IMR-90 (cell line): Measurements from ENCODE around the gene SOX8. TPM values are rescaled to one million over a fixed set of nuclear protein-coding genes. Genes with fewer than 3 reads are reported as not detected.
"Not testable (repeated sequence)": the region's sequence is repeated elsewhere in the genome, so short reads cannot be mapped to it uniquely, and the experiment has no call there.

Experiments used
- ATAC-seq: fragments of 200-7000 bp; cut with Tn5 transposase; 2 replicates; pipeline ENCODE4 v1.9.1; 2020; ENCODE audit warnings: low read depth, mild to moderate bottlenecking, moderate library complexity
- BruUV-seq: library from RNA; stranded (reverse); fragments of 400-500 nt; replicated peaks from 2 replicates; lab custom pipeline; 2021; lab: Mats Ljungman, UMichigan
- CTCF ChIA-PET: fragments of 300-600 bp; formaldehyde crosslinking; extraction: SDS; loops from one replicate; lab custom pipeline; 2021; ENCODE audit warnings: antibody characterized with exemption; lab: Yijun Ruan, JAX
- POLR2A ChIA-PET: fragments of 300-600 bp; sonication (Branson Sonifier 250); formaldehyde crosslinking; loops from one replicate; lab custom pipeline; 2022; ENCODE audit warnings: antibody characterized with exemption; ENCODE audit not compliant: unreplicated experiment; lab: Charles Lee
- DNase-seq: peaks from one replicate; pipeline ENCODE4 v3.0.0; 2013
- H2AFZ ChIP-seq: replicated peaks from 2 replicates; pipeline ENCODE3; 2013; ENCODE audit warnings: low read length, mild to moderate bottlenecking; ENCODE audit not compliant: poor library complexity
- H2AK5ac ChIP-seq: 2 replicates; pipeline ENCODE4 v1.6.1; 2013; ENCODE audit warnings: low read depth, low read length, inconsistent platforms
- H2AK9ac ChIP-seq: replicated peaks from 2 replicates; pipeline ENCODE3; 2013; ENCODE audit warnings: mild to moderate bottlenecking, low read depth, low read length, moderate library complexity; ENCODE audit not compliant: poor library complexity
- H2BK120ac ChIP-seq: 2 replicates; pipeline ENCODE4 v1.6.1; 2013; ENCODE audit warnings: low read depth, low read length, inconsistent platforms
- H2BK15ac ChIP-seq: 3 replicates; pipeline ENCODE4 v1.6.1; 2013; ENCODE audit warnings: low read depth, low read length, inconsistent platforms
- H2BK20ac ChIP-seq: 2 replicates; pipeline ENCODE4 v1.6.1; 2013; ENCODE audit warnings: low read depth, mild to moderate bottlenecking, inconsistent platforms, low read length, moderate library complexity
- H2BK5ac ChIP-seq: 2 replicates; pipeline ENCODE4 v1.6.1; 2013; ENCODE audit warnings: mild to moderate bottlenecking, low read depth, low read length, inconsistent platforms; ENCODE audit not compliant: poor library complexity, severe bottlenecking
- H3K14ac ChIP-seq: replicated peaks from 2 replicates; pipeline ENCODE4 v1.6.1; 2013; ENCODE audit warnings: low read depth, low read length, inconsistent platforms
- H3K18ac ChIP-seq: 2 replicates; pipeline ENCODE4 v1.6.1; 2013; ENCODE audit warnings: low read depth, low read length, control low read depth
- H3K23ac ChIP-seq: 2 replicates; pipeline ENCODE4 v1.6.1; 2013; ENCODE audit warnings: low read depth, low read length, inconsistent platforms
- H3K27ac ChIP-seq: 2 replicates; pipeline ENCODE4 v1.5.1; 2013; ENCODE audit warnings: mild to moderate bottlenecking, control low read depth, low read length; ENCODE audit not compliant: insufficient read depth
- H3K27me3 ChIP-seq: 2 replicates; pipeline ENCODE4 v1.6.1; 2013; ENCODE audit warnings: low read length; ENCODE audit not compliant: control insufficient read depth, insufficient read depth
- H3K36me3 ChIP-seq: 2 replicates; pipeline ENCODE4 v1.6.1; 2013; ENCODE audit warnings: low read length, mixed read lengths; ENCODE audit not compliant: control insufficient read depth, insufficient read depth
- H3K4ac ChIP-seq: 2 replicates; pipeline ENCODE4 v1.6.1; 2013; ENCODE audit warnings: low read depth, low read length, inconsistent platforms
- H3K4me1 ChIP-seq: 2 replicates; pipeline ENCODE4 v1.6.1; 2013; ENCODE audit warnings: low read length, mixed read lengths; ENCODE audit not compliant: control insufficient read depth, insufficient read depth
- H3K4me2 ChIP-seq: 2 replicates; pipeline ENCODE4 v1.6.1; 2013; ENCODE audit warnings: low read depth, mild to moderate bottlenecking, control low read depth, low read length, moderate library complexity
- H3K4me3 ChIP-seq: 2 replicates; pipeline ENCODE4 v1.5.1; 2013; ENCODE audit warnings: low read depth, mild to moderate bottlenecking, control low read depth, low read length, moderate library complexity; ENCODE audit not compliant: insufficient read depth
- H3K56ac ChIP-seq: 2 replicates; pipeline ENCODE4 v1.6.1; 2013; ENCODE audit warnings: low read length, inconsistent platforms; ENCODE audit not compliant: insufficient read depth; ENCODE audit errors: extremely low read depth
- H3K79me1 ChIP-seq, 2 experiments: 2 replicates each; pipeline ENCODE4 v1.6.1; 2013; ENCODE audit warnings: low read length in 2 of 2, inconsistent platforms in 1 of 2, low read depth in 1 of 2
- H3K9ac ChIP-seq: 2 replicates; pipeline ENCODE4 v1.6.1; 2013; ENCODE audit warnings: low read depth, low read length, control low read depth
- H3K9me1 ChIP-seq: 2 replicates; pipeline ENCODE4 v1.6.1; 2013; ENCODE audit warnings: low read length, inconsistent platforms; ENCODE audit not compliant: insufficient read depth
- H3K9me3 ChIP-seq: 2 replicates; pipeline ENCODE4 v1.6.1; 2013; ENCODE audit warnings: low read length; ENCODE audit not compliant: control insufficient read depth, insufficient read depth
- H4K20me1 ChIP-seq: 2 replicates; pipeline ENCODE4 v1.6.1; 2013; ENCODE audit warnings: low read length, inconsistent platforms; ENCODE audit not compliant: insufficient read depth
- H4K5ac ChIP-seq: 2 replicates; pipeline ENCODE4 v1.6.1; 2013; ENCODE audit warnings: mild to moderate bottlenecking, low read depth, low read length, control low read depth
- H4K8ac ChIP-seq, 2 experiments: 2 replicates each; pipeline ENCODE4 v1.6.1; 2013; ENCODE audit warnings: low read depth in 2 of 2, low read length in 2 of 2, control low read depth in 1 of 2, inconsistent platforms in 1 of 2
- H4K91ac ChIP-seq: 2 replicates; pipeline ENCODE4 v1.6.1; 2013; ENCODE audit warnings: low read depth, low read length, inconsistent platforms; ENCODE audit not compliant: insufficient read depth
- WGBS, 2 experiments: methylation state at CpG; one replicate each; pipeline versions ENCODE4 v1.1.5 to v1.1.7; 2013; ENCODE audit warnings: missing lambda C conversion rate in 2 of 2; ENCODE audit not compliant: insufficient read length in 1 of 2; ENCODE audit errors: extremely low coverage in 2 of 2; 5-methylcytosine and 5-hydroxymethylcytosine counted together
- dilution Hi-C: fragments of 300-500 bp; cut with HindIII; formaldehyde crosslinking; loops from one replicate; pipeline ENCODE4 v1.14.3; 2018; ENCODE audit warnings: low sequenced_read_pairs; ENCODE audit not compliant: unreplicated experiment
- in situ Hi-C: fragments of 300-500 bp; cut with MboI; formaldehyde crosslinking; loops from 3 replicates; pipeline ENCODE4 v1.14.3; 2019; ENCODE audit warnings: low sequenced_read_pairs, inconsistent platforms, mixed read lengths
- intact Hi-C: fragments of 100-400 bp; cut with micrococcal nuclease; formaldehyde crosslinking; loops from 2 replicates; pipeline ENCODE4 v1.10.0; 2022
- polyA plus RNA-seq, 3 experiments: library from polyadenylated mRNA; depleted of rRNA; stranded (reverse); fragments of >200 nt; gene quantifications; 2 replicates each; pipeline ENCODE4 v1.2.3, GENCODE V29; 2012; ENCODE audit warnings: low replicate concordance in 1 of 3
- total RNA-seq: library from RNA; depleted of rRNA; stranded (reverse); fragments of >200 nt; gene quantifications from 2 replicates; pipeline ENCODE4 v1.2.3, GENCODE V29; 2012

The SOX8 gene
- total and polyA plus RNA-seq, 2 of the 4 experiments (the other 2 are of a cell fraction): under 0.01 to 0.26 TPM

DNA sequence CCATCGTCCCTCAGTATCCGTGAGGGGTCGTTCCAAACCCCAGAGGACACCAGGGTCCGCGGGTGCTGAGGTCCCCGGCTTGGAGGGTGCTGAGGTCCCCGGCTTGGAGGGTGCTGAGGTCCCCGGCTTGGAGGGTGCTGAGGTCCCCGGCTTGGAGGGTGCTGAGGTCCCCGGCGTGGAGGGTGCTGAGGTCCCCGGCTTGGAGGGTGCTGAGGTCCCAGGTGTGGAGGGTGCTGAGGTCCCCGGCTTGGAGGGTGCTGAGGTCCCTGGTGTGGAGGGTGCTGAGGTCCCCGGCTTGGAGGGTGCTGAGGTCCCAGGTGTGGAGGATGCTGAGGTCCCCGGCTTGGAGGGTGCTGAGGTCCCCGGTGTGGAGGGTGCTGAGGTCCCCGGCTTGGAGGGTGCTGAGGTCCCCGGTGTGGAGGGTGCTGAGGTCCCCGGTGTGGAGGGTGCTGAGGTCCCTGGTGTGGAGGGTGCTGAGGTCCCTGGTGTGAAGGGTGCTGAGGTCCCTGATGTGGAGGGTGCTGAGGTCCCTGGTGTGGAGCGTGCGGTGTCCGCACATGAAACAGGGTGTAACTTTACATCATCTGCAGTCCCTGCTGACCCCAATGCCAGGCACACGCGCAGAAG, 43.7 kb downstream of the SOX8 start:
- H3K4me2 ChIP-seq, H3K14ac ChIP-seq, H3K4me1 ChIP-seq, CTCF ChIA-PET, ATAC-seq, H3K9me1 ChIP-seq, H2BK20ac ChIP-seq, H4K91ac ChIP-seq, H2AK5ac ChIP-seq, H2AK9ac ChIP-seq, H3K4ac ChIP-seq, H2BK15ac ChIP-seq, H4K5ac ChIP-seq, H2BK120ac ChIP-seq, intact Hi-C loops, H3K79me1 ChIP-seq, H4K8ac ChIP-seq, H2BK5ac ChIP-seq, H3K4me3 ChIP-seq, in situ Hi-C loops, H3K9ac ChIP-seq, H3K56ac ChIP-seq, H3K27ac ChIP-seq, H3K18ac ChIP-seq, POLR2A ChIA-PET, H3K23ac ChIP-seq, H3K9me3 ChIP-seq, H4K20me1 ChIP-seq, H2AFZ ChIP-seq, dilution Hi-C loops, H3K36me3 ChIP-seq, BruUV-seq: not testable (repeated sequence)
- WGBS, 2 experiments: 55% methylated on average over 9 of the region's 24 CpGs; no CpG with 5 or more reads in 1 of the 2 experiments
- H3K27me3 ChIP-seq: peaks cover 41% of the 10 kb centered on the region
- peak; percentile 50 for DNase-seq
